ENCODE measurements around the gene CTAGE1.
A peak's percentile ranks its signal among the peaks of the same experiment; 100 is the strongest.
"Not testable (repeated sequence)": the region's sequence is repeated elsewhere in the genome, so short reads cannot be mapped to it uniquely, and the experiment has no call there.

The CTAGE1 gene

GRCh38 chr18:22417496-22418188 is at the start of gene CTAGE1:
CTAGE1 (minus strand) TSS chr18:22417915; CDS start chr18:22417811, 104 bp downstream.
- no peak for DNase-seq (ENCODE audit: low read depth)

GRCh38 chr18:22466608-22467395 is 49.1 kb upstream of the CTAGE1 start:
- no peak for DNase-seq (ENCODE audit: low read depth)

- DNase-seq (ENCODE audit: low read depth) = peak; percentile 89
Observed at GRCh38 chr18:22465859-22466457, 48.2 kb upstream of the CTAGE1 start.

- DNase-seq (ENCODE audit: low read depth) = no peak
Observed at GRCh38 chr18:22463076-22463475, 45.4 kb upstream of the CTAGE1 start.

- DNase-seq (ENCODE audit: low read depth) = peak; percentile 24
Observed at GRCh38 chr18:22459491-22459890, 41.8 kb upstream of the CTAGE1 start.

- DNase-seq (ENCODE audit: low read depth) = no peak
Observed at GRCh38 chr18:22457524-22457923, 39.8 kb upstream of the CTAGE1 start.

GRCh38 chr18:22456547-22456946 is 38.8 kb upstream of the CTAGE1 start:
- no peak for DNase-seq (ENCODE audit: low read depth)

- no peak for DNase-seq (ENCODE audit: low read depth)
Observed at GRCh38 chr18:22456116-22456480, 38.4 kb upstream of the CTAGE1 start.

- DNase-seq (ENCODE audit: low read depth) = no peak
Observed at GRCh38 chr18:22455425-22456115, 37.9 kb upstream of the CTAGE1 start.

- DNase-seq (ENCODE audit: low read depth) = no peak
Observed at GRCh38 chr18:22453315-22453714, 35.6 kb upstream of the CTAGE1 start.

- no peak for DNase-seq (ENCODE audit: low read depth)
Observed at GRCh38 chr18:22452226-22452668, 34.5 kb upstream of the CTAGE1 start.

- DNase-seq (ENCODE audit: low read depth) = no peak
Observed at GRCh38 chr18:22451796-22452195, 34.1 kb upstream of the CTAGE1 start.

GRCh38 chr18:22450766-22451165 is 33.1 kb upstream of the CTAGE1 start:
- DNase-seq (ENCODE audit: low read depth) = not testable (repeated sequence)

GRCh38 chr18:22450318-22450717 is 32.6 kb upstream of the CTAGE1 start:
- DNase-seq (ENCODE audit: low read depth) = not testable (repeated sequence)

GRCh38 chr18:22449753-22450152 is 32.0 kb upstream of the CTAGE1 start:
- DNase-seq (ENCODE audit: low read depth) = not testable (repeated sequence)

GRCh38 chr18:22448238-22448637 is 30.5 kb upstream of the CTAGE1 start:
- DNase-seq (ENCODE audit: low read depth) = no peak

- no peak for DNase-seq (ENCODE audit: low read depth)
Observed at GRCh38 chr18:22447792-22448191, 30.1 kb upstream of the CTAGE1 start.

GRCh38 chr18:22446911-22447310 is 29.2 kb upstream of the CTAGE1 start:
- no peak for DNase-seq (ENCODE audit: low read depth)

GRCh38 chr18:22446325-22446724 is 28.6 kb upstream of the CTAGE1 start:
- no peak for DNase-seq (ENCODE audit: low read depth)

GRCh38 chr18:22441638-22442037 is 23.9 kb upstream of the CTAGE1 start:
- no peak for DNase-seq (ENCODE audit: low read depth)

GRCh38 chr18:22439447-22439846 is 21.7 kb upstream of the CTAGE1 start:
- DNase-seq (ENCODE audit: low read depth) = no peak

- DNase-seq (ENCODE audit: low read depth) = no peak
Observed at GRCh38 chr18:22436136-22436535, 18.4 kb upstream of the CTAGE1 start.
